ENCODE data around the gene TSPAN14.

- TF ChIP-seq CTCF (conservative IDR thresholded peaks at IDR 0.05; ENCODE audit: low read length) (no peak), EZH2phosphoT487 (IDR thresholded peaks at IDR 0.05; ENCODE audit: borderline replicate concordance) (no peak)
Measured at GRCh38 chr10:80470266-80470665, 16.2 kb downstream of the TSPAN14 start.
